DMS79 (cell line): ENCODE results near the gene SPIN3.
"Not testable (repeated sequence)": the region's sequence is repeated elsewhere in the genome, so short reads cannot be mapped to it uniquely, and the experiment has no call there.

Experiments
- DNase-seq: peaks from one replicate; lab custom pipeline; 2025; lab: John Stamatoyannopoulos, UW

Gene SPIN3

DNA sequence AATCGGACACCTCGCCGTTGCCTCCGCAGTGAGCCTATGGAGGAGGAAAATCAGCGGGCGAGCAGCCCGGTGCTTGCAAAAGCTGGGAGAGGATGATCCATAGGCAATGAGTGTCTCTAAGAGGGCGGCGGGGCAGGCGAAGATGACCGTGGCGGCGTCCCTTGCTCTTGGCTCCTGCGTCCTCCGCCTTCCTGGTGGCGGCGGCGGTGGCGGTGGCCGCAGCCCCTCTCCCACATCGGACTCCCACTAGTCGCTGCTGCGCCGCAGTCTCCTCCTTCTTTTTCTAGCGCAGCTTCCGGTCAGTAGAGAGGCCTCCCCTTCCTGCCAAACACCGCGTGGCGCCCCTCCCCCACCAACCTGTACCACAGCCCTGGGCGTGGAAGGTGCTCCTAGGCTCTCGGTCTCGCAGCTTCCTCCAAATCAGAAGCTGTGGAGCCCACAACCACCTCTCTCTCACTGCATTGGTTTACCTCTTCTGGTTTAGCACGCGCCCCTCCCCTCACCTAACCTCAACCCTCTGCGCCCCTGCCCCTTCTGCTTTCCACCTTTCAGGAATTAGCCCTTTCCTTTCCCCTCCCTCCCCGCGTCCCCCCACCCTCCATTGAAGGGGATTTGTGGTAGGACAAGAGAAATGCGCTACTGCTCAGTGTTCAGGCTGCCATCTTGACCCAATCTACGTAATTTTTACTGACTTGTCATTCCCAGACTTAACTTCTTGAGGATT is at the start of gene SPIN3:
TSS of gene SPIN3 (minus strand) at position 271 of the 724 bp plus-strand sequence. CDS start 594 bp downstream, outside the sequence.
- peak; percentile 76 for DNase-seq

DNA sequence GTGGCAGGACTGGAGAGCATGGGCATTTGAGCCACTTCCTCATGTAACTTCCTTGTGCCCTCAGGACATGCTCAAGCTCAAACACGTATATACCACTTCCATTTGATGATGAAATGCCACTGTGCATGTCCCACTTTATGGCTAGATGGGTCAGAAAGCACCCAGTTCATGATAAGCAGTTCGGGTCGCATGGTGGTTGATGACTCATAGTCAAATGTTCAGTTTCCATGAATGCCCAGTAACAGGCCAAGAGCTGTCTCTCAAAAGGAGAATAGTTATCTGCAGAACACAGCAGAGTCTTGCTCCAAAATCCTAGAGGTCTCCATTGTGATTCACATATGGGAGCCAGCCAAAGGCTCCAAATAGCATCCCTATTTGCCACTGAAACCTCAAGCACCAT is 48.9 kb upstream of the SPIN3 start:
- DNase-seq: no peak

DNA sequence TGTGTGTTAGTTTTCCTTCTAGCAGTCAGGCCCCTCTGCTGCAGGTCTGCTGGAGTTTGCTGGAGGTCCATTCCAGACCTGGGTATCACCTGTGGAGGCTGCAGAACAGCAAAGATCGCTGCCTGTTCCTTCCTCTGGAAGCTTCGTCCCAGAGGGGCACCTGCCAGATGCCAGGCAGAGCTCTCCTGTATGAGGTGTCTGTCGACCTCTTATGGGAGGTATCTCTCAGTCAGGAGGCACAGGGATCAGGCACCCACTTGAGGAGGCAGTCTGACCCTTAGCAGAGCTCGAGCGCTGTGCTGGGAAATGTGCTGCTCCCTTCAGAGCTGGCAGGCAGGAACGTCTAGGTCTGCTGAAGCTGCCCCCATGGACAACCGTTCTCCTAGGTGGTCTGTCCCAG is 41.9 kb upstream of the SPIN3 start:
- not testable (repeated sequence) for DNase-seq

DNA sequence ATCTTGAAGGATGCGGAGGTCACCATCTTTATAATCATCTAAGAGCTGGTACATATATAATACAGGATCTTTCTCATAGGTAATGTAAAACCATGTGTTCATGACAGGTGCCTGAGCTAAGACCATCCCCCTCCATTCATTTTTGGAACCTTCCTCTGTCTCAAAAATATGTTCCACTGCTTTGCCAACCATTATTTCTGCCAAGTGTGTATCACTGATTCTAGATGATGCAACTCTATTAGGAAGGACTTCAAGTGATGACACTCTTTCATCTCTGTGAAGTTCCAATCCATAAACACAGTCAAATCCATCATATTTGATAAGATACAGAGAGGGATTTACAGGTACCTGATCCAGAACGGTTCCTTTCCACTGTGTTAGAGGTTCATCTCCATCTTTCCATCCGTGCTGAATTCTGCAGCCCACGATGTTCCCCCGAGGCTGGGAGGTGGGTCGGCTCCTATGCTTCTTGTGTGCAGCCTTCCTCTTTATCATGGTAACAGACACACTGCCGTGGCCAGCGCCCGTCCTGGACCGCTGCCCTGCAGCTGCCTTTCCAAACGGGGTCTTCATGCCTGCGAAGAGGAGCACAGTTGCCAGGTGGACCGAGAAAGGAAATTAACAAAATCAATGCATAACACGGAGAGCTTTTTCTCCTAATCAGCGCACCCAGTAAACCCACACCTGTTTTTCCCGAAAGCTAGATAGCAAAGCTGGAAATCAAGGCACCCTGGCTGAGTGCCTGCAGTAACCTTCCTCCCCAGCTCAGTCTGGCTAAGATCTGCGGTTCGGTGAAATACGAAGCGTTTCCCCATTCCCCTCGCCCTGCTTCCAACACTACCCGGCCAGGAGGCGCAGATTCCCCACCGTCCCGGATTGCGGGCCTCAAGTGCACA is 718 bp downstream of the SPIN3 start:
- no peak for DNase-seq

DNA sequence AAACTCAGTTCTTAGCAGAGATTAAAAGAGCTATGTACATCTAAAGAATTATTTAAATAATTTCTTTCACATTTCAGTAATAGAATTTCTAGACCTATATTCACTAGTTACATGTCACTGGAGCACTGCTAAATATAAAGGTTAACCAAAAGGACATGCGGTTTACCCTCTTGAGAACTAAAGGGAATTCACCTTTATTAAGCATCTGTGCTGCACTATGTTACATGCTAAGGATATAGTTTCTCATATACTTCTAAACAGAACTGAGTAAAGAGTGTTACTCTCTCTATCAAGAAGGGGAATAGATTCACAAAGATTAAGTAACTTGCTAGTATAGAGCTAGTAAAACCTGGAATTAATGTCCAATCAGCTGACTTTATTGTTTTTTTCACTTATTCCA is 7.6 kb downstream of the SPIN3 start:
- no peak for DNase-seq

DNA sequence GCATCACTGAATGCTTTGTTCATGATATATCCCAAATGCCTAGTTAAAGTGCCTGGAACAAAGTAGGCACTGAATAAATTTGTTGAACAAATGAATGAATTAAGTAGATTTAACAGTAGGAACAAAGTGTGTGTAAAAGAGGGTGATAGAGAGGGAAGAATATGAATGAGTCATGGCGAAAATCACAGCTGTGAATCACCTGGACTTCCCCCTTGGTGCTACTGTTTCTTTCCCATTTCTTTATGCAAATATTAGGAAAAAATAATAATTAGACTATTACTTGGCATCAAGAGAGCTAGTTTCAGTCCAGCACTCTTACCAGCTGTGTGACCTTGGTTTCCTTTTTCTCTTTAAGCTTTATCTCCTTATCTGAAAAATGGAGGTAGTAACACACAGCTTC is 9.2 kb downstream of the SPIN3 start:
- no peak for DNase-seq

DNA sequence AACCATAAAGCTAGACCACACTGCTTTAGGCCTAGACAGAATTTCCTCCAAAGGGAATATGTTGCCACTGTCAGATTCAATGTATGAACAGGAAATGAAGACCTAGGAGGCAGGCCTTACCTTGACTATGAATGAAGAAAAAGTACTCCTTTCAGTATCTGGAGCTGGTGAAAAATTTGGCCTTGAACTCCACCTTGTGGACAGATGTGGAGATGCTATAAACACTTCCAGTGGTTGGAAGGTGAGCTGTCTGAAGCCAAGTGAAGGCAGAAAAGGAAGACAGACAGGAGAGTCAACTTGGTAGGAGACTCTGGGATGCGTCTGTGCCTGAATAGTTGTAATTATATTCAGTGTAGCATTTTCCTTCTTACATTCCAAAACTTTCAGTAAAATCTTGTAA is 17.2 kb downstream of the SPIN3 start:
- peak; percentile 5 for DNase-seq

DNA sequence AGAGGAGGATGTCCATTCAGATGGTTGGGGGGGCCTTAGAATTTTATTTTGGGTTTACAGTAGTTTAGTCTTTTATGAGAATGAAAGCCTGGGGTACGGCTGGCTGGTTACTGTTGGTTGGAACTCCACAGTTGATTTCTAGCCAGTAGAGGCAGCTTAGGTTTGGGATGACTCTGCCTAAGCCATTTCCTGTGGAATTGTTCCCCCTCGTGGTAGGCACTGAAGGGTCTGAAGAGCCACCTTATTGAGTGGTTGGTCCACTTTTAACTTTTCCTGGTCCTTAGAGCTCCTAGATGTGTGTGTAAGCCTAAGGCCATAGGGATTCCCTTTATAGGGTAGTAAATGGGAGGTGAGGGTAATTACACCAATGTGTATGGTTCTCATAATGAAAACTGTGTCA is 19.7 kb downstream of the SPIN3 start:
- no peak for DNase-seq

DNA sequence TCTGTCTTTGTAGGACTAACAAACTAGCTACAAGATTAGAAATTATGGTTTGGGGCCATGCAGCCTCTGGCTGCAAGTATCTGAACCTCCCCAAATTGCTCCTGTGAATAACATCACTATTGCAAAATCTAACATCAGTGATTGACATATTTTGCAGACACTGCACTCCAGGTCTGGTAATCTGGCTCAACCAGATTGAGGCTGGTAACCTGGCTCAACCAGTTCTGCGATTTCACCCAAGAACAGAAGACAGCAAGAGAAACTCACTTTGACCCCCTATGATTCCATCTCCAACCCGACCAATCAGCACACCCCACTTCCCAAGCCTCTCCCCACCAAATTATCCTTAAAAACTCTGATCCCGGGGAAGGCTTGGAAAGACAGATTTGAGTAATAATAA is 20.9 kb downstream of the SPIN3 start:
- no peak for DNase-seq

DNA sequence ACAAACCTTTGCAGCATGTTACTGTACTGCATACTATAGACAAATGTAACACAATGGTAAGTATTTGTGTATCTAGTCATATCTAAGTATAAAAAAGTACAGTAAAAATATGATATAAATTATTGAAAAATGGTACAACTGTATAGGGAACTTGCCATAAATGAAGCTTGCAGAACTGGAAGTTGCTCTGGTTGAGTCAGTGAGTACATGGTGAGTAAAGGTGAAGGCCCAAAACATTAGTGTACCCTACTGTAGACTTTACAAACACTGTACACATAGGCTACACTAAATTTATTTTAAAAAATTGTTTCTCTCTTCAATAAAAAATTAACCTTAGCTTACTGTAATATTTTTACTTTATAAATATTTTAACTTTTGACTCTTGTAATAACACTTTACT is 25.8 kb downstream of the SPIN3 start:
- no peak for DNase-seq

DNA sequence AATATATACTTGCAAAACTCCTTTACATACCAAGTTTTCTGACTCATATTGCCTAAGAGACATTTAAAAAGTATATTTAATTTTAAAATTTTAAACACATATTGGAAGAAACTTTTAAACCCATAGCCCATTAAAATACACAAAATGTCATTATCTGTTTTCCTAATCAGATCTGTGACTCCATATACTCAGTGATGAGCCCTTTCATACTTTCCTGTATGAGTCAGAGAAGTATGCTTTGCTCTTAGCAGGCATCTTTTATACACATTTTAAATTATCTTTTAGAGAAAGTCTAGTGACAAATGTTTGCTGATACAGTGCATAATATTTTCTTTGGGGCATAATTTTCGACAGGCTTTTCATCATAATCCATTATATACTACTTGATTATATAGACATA is 26.4 kb downstream of the SPIN3 start:
- DNase-seq: no peak

DNA sequence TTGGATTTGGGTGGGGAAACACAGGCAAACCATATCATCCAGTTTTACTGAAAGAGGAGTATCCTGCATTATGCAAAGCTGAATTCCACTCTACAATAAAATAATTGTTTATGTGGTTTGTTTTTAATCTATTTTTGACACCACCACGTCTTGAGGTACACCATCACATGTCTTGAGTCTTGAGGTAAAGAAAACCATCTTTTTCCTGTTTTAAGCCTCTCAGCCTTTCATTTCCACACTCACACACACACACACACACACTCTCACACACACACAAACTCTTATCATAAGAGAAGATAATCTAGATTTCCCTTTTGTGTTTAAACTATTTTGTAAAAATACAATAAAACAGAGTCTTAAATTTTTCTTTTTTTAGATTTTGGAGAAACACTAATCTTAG is 32.0 kb downstream of the SPIN3 start:
- no peak for DNase-seq

DNA sequence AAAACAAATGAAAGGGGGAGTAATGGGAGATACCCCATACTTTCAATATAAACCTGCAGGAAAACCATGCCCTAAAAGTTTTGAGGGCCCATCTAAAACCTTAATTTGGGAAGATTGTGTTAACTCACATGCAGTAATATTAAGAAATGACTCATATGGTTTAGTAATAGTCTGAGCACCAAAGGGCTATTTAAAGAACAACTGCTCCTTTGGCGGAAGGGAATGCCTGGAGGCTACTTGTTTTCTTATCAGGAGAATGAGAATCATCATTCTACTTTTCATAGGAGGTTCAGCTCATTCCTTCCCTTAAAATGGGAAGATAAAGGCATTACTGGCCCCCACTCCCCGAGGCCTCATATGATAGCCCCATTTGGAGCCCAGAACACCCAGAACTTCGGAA is 47.6 kb downstream of the SPIN3 start:
- no peak for DNase-seq

DNA sequence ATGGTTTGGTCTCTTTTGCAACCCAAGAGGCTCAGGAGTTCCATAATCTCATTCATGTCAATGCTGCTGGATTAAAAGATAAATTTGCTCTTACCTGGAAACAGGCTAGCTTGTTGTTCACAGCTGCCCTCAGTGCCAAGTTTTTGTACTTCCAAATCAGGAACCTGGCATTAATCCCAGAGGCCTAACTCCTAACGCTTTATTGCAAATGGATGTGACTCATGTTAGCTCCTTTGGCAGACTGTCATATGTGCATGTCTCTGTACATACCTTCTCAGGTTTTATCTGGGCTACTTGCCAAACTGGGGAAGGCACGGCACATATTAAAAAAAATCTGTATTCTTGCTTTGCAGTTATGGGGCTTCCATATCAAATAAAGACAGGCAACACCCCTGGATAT is 49.1 kb downstream of the SPIN3 start:
- peak; percentile 69 for DNase-seq

DNA sequence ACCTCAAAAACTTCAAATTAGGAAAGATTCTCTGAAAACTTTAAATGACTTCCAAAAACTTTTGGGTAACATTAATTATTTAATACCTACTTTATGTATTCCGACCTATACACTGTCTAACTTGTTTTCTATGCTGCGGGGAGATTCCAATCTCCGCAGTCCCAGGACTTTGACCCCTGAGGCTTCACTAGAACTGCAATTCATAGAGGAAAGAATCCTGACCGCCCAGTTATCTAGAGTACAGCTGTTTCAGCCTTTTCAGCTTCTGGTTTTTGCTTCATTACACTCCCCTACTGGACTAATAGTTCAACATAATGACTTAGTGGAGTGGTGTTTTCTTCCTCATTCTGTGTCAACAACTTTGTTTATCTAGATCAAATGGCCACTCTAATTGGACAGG is 50.1 kb downstream of the SPIN3 start:
- DNase-seq: not testable (repeated sequence)

DNA sequence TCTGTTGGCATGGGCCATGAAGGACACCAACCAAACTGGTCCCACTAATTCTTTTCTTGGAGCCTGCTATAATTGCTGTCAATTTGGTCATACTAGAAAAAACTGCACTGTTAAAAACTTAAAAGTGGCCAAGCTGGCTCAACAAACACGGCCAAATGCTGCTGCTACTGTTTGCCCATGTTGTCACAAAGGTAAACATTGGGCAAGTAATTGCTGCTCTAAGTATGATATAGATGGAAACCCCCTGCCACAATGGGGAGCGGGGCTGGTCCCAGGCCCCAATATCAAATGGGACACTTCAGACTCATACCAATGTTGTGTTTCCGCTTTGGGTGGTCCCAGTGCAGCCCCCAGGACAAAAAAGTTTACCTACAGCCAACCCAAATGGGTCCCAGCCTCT is 52.1 kb downstream of the SPIN3 start:
- DNase-seq: no peak
